T-helper 17 cell (primary cell): Measurements from ENCODE around the gene FN3KRP. TPM values are rescaled to one million over a fixed set of nuclear protein-coding genes. Genes with fewer than 3 reads are reported as not detected.

Experiments used
- ATAC-seq: fragments of 150-1000 bp; cut with Tn5 transposase; 2 replicates; pipeline ENCODE4 v1.10.0; 2021; ENCODE audit warnings: mild to moderate bottlenecking, moderate library complexity
- DNase-seq, 3 donors: peaks; one replicate each; pipeline versions ENCODE4 v3.0.0 to v3.0.0-alpha.2; 2020 to 2021
- H3K9me3 ChIP-seq: one replicate; pipeline ENCODE4 v1.7.0; 2013; ENCODE audit warnings: low read length, mild to moderate bottlenecking; ENCODE audit not compliant: control insufficient read depth, poor library complexity, severe bottlenecking
- H3K27ac Mint-ChIP-seq: one replicate; pipeline ENCODE4 v1.8.0; 2022; ENCODE audit warnings: mild to moderate bottlenecking, moderate library complexity, mixed read lengths
- H3K27me3 Mint-ChIP-seq: one replicate; pipeline ENCODE4 v1.8.0; 2022; ENCODE audit warnings: mixed read lengths
- H3K36me3 Mint-ChIP-seq: one replicate; pipeline ENCODE4 v1.8.0; 2022; ENCODE audit warnings: low read depth, mixed read lengths
- H3K4me1 Mint-ChIP-seq: one replicate; pipeline ENCODE4 v1.8.0; 2022; ENCODE audit warnings: mild to moderate bottlenecking, mixed read lengths
- H3K4me3 Mint-ChIP-seq: one replicate; pipeline ENCODE4 v1.8.0; 2022; ENCODE audit warnings: mild to moderate bottlenecking, moderate library complexity, mixed read lengths
- total RNA-seq, 4 donors: library from RNA in 2 of 4; stranded (reverse) in 2 of 4; gene quantifications; one replicate each; pipeline ENCODE4 v1.2.3 and lab custom pipeline; 2022 to 2026

The FN3KRP gene
- total RNA-seq, 2 donors from 2014 or later, result 24.5 to 31.3 TPM

GRCh38 chr17:82704886-82705285 lies 11.6 kb upstream of the FN3KRP start:
- ATAC-seq (no peak), DNase-seq (no peak)
- no peaks in the 10 kb centered on the region for H3K36me3 Mint-ChIP-seq
- H3K27me3 Mint-ChIP-seq, result no peaks in the 10 kb centered on the region
- H3K4me3 Mint-ChIP-seq, result no peak overlapping the region
- H3K4me1 Mint-ChIP-seq, result no peaks in the 10 kb centered on the region
- no peak overlapping the region for H3K27ac Mint-ChIP-seq
- no peaks in the 10 kb centered on the region for H3K9me3 ChIP-seq

GRCh38 chr17:82705756-82706155 lies 10.8 kb upstream of the FN3KRP start:
- ATAC-seq, result no peak
- Mint-ChIP-seq H3K27ac (no peak overlapping the region), H3K4me3 (no peak overlapping the region), H3K4me1 (no peaks in the 10 kb centered on the region), H3K27me3 (no peaks in the 10 kb centered on the region), H3K36me3 (no peaks in the 10 kb centered on the region)
- no peak for DNase-seq
- H3K9me3 ChIP-seq, result no peaks in the 10 kb centered on the region

GRCh38 chr17:82709024-82709675 lies 7.4 kb upstream of the FN3KRP start:
- no peak for DNase-seq
- Mint-ChIP-seq H3K36me3 (no peaks in the 10 kb centered on the region), H3K4me1 (peaks cover 2% of the 10 kb centered on the region), H3K27me3 (no peaks in the 10 kb centered on the region), H3K4me3 (no peak overlapping the region), H3K27ac (no peak overlapping the region)
- no peak for ATAC-seq
- H3K9me3 ChIP-seq, result no peaks in the 10 kb centered on the region

- H3K9me3 ChIP-seq, result no peaks in the 10 kb centered on the region
- Mint-ChIP-seq H3K36me3 (no peaks in the 10 kb centered on the region), H3K4me3 (no peak overlapping the region), H3K27me3 (no peaks in the 10 kb centered on the region), H3K4me1 (peaks cover 2% of the 10 kb centered on the region), H3K27ac (no peak overlapping the region)
- DNase-seq (no peak), ATAC-seq (no peak)
Observed at GRCh38 chr17:82709676-82710498, 6.6 kb upstream of the FN3KRP start.

- Mint-ChIP-seq H3K4me3 (no peak overlapping the region), H3K36me3 (no peaks in the 10 kb centered on the region), H3K27ac (no peak overlapping the region), H3K27me3 (no peaks in the 10 kb centered on the region), H3K4me1 (peaks cover 2% of the 10 kb centered on the region)
- ATAC-seq (no peak), DNase-seq (no peak)
- no peaks in the 10 kb centered on the region for H3K9me3 ChIP-seq
Observed at GRCh38 chr17:82710499-82711232, 5.8 kb upstream of the FN3KRP start.

- no peak for DNase-seq
- no peaks in the 10 kb centered on the region for H3K9me3 ChIP-seq
- H3K4me3 Mint-ChIP-seq, result no peak overlapping the region
- peaks cover 5% of the 10 kb centered on the region for H3K36me3 Mint-ChIP-seq
- H3K4me1 Mint-ChIP-seq, result peaks cover 14% of the 10 kb centered on the region
- no peaks in the 10 kb centered on the region for H3K27me3 Mint-ChIP-seq
- ATAC-seq, result no peak
- H3K27ac Mint-ChIP-seq, result no peak overlapping the region
Observed at GRCh38 chr17:82713071-82713723, 3.3 kb upstream of the FN3KRP start.

- H3K4me3 Mint-ChIP-seq, result no peak overlapping the region
- no peaks in the 10 kb centered on the region for H3K27me3 Mint-ChIP-seq
- DNase-seq (no peak), ATAC-seq (no peak)
- no peak overlapping the region for H3K27ac Mint-ChIP-seq
- H3K4me1 Mint-ChIP-seq, result peaks cover 13% of the 10 kb centered on the region
- H3K36me3 Mint-ChIP-seq, result peaks cover 5% of the 10 kb centered on the region
- H3K9me3 ChIP-seq, result no peaks in the 10 kb centered on the region
Observed at GRCh38 chr17:82718986-82719685, 2.6 kb downstream of the FN3KRP start.

- H3K4me3 Mint-ChIP-seq, result no peak overlapping the region
- H3K27me3 Mint-ChIP-seq, result no peaks in the 10 kb centered on the region
- no peaks in the 10 kb centered on the region for H3K9me3 ChIP-seq
- H3K27ac Mint-ChIP-seq, result no peak overlapping the region
- ATAC-seq, result no peak
- H3K36me3 Mint-ChIP-seq, result peaks cover 5% of the 10 kb centered on the region
- no peak for DNase-seq
- H3K4me1 Mint-ChIP-seq, result peaks cover 13% of the 10 kb centered on the region
Observed at GRCh38 chr17:82720204-82720603, 3.7 kb downstream of the FN3KRP start.

- no peak for ATAC-seq
Observed at GRCh38 chr17:82722341-82723013, 6.0 kb downstream of the FN3KRP start.

GRCh38 chr17:82723169-82723807 lies 6.8 kb downstream of the FN3KRP start:
- Mint-ChIP-seq H3K27ac (no peak overlapping the region), H3K27me3 (no peaks in the 10 kb centered on the region), H3K36me3 (no peaks in the 10 kb centered on the region), H3K4me3 (no peak overlapping the region), H3K4me1 (no peaks in the 10 kb centered on the region)
- ATAC-seq (no peak), DNase-seq (no peak)
- no peaks in the 10 kb centered on the region for H3K9me3 ChIP-seq

More at GRCh38 chr17:82722341-82723013, 6.0 kb downstream of the FN3KRP start:
- Mint-ChIP-seq H3K27me3 (no peaks in the 10 kb centered on the region), H3K4me1 (peaks cover 7% of the 10 kb centered on the region), H3K27ac (no peak overlapping the region), H3K4me3 (no peak overlapping the region), H3K36me3 (peaks cover 5% of the 10 kb centered on the region)
- no peaks in the 10 kb centered on the region for H3K9me3 ChIP-seq
- DNase-seq, result no peak

- Mint-ChIP-seq H3K4me3 (no peak overlapping the region), H3K4me1 (no peaks in the 10 kb centered on the region), H3K27ac (no peak overlapping the region), H3K36me3 (no peaks in the 10 kb centered on the region), H3K27me3 (no peaks in the 10 kb centered on the region)
- H3K9me3 ChIP-seq, result no peaks in the 10 kb centered on the region
- ATAC-seq, result no peak
- DNase-seq, result no peak
Observed at GRCh38 chr17:82726427-82726826, 9.9 kb downstream of the FN3KRP start.
